Nephron (organoid): Measurements from ENCODE around the gene DOCK1.

Source experiments
- H3K27ac Mint-ChIP-seq, 3 experiments: 2 replicates each; pipeline ENCODE4 v1.8.0; 2020; ENCODE audit warnings: mixed read lengths in 3 of 3, mild to moderate bottlenecking in 2 of 3, moderate library complexity in 1 of 3
- H3K27me3 Mint-ChIP-seq: 2 replicates; pipeline ENCODE4 v1.8.0; 2021; ENCODE audit warnings: low read depth, mild to moderate bottlenecking, moderate library complexity, mixed read lengths
- H3K36me3 Mint-ChIP-seq: 2 replicates; pipeline ENCODE4 v1.8.0; 2020; ENCODE audit warnings: low read depth, mixed read lengths
- H3K4me1 Mint-ChIP-seq: 2 replicates; pipeline ENCODE4 v1.8.0; 2020; ENCODE audit warnings: mixed read lengths
- H3K4me3 Mint-ChIP-seq, 3 experiments: 2 replicates each; pipeline ENCODE4 v1.8.0; 2020; ENCODE audit warnings: mild to moderate bottlenecking in 3 of 3, mixed read lengths in 3 of 3, moderate library complexity in 2 of 3
- H3K9me3 Mint-ChIP-seq: 2 replicates; pipeline ENCODE4 v1.8.0; 2020; ENCODE audit warnings: mixed read lengths
- TF ChIP-seq, protein P1 (sequence below), 3 experiments: fragments of 200-600 bp; sonication (generic); IDR thresholded peaks; one replicate each; pipeline ENCODE4 v1.5.0; 2021; ENCODE audit warnings: antibody characterized with exemption in 3 of 3; ENCODE audit not compliant: unreplicated experiment in 3 of 3

DOCK1 gene

GRCh38 chr10:127345231-127345965, 440.2 kb downstream of the DOCK1 start:
- Mint-ChIP-seq H3K27ac (peak overlapping the region in 1 of 3 experiments; percentile 38), H3K36me3 (peaks cover 11% of the 10 kb centered on the region), H3K27me3 (no peaks in the 10 kb centered on the region), H3K9me3 (no peaks in the 10 kb centered on the region), H3K4me1 (no peaks in the 10 kb centered on the region), H3K4me3 (no peak overlapping the region)
- TF ChIP-seq, protein P1, sequence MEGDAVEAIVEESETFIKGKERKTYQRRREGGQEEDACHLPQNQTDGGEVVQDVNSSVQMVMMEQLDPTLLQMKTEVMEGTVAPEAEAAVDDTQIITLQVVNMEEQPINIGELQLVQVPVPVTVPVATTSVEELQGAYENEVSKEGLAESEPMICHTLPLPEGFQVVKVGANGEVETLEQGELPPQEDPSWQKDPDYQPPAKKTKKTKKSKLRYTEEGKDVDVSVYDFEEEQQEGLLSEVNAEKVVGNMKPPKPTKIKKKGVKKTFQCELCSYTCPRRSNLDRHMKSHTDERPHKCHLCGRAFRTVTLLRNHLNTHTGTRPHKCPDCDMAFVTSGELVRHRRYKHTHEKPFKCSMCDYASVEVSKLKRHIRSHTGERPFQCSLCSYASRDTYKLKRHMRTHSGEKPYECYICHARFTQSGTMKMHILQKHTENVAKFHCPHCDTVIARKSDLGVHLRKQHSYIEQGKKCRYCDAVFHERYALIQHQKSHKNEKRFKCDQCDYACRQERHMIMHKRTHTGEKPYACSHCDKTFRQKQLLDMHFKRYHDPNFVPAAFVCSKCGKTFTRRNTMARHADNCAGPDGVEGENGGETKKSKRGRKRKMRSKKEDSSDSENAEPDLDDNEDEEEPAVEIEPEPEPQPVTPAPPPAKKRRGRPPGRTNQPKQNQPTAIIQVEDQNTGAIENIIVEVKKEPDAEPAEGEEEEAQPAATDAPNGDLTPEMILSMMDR (IDR thresholded peaks at IDR 0.05; ENCODE audit: unreplicated experiment in 3 of 3), result no peak

GRCh38 chr10:127346604-127347003, 441.4 kb downstream of the DOCK1 start:
- no peak overlapping the region for H3K27ac Mint-ChIP-seq
- no peaks in the 10 kb centered on the region for H3K9me3 Mint-ChIP-seq
- H3K4me1 Mint-ChIP-seq, result peaks cover 4% of the 10 kb centered on the region
- H3K4me3 Mint-ChIP-seq, result no peak overlapping the region
- H3K36me3 Mint-ChIP-seq, result peaks cover 11% of the 10 kb centered on the region
- TF ChIP-seq, protein P1 (IDR thresholded peaks at IDR 0.05; ENCODE audit: unreplicated experiment in 3 of 3), result no peak
- no peaks in the 10 kb centered on the region for H3K27me3 Mint-ChIP-seq

DNA sequence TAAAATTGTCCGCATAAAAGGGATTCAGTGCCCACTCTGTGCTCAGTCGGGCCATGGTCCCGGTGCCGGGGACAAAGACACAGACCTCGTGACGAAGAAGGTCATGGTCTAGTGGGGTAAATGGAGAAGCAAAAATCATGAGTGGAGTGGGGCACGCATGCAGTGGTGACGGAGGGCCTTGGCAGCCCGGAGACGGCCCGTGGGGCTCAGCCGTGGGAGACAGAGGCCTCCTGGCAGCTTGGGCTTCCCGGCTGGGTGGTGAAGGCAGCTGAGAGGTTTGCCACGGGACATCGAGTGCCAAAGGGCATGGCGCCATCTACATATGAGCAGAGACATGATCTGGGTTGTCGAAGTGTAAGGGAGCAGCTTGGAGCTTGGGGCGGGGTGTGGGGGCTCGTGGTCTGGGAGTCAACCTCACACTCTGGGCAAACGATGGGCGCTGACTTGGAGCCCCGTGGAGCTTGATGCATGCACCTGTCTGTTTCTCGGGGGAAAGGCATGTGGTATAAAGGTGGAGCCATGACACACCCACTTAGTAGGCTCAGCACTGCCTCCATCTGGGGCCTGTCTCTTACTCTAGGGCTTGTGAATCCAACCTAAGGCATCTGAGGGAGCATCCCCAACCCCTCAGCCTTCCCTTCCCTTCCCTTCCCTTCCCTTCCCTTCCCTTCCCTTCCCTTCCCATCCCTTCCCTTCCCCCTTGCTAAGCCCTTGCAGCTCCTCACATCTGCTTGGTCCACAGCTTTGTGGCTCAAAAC, 442.2 kb downstream of the DOCK1 start:
- Mint-ChIP-seq H3K27ac (no peak overlapping the region), H3K36me3 (peaks cover 11% of the 10 kb centered on the region), H3K4me1 (peaks cover 8% of the 10 kb centered on the region), H3K27me3 (no peaks in the 10 kb centered on the region), H3K4me3 (no peak overlapping the region), H3K9me3 (no peaks in the 10 kb centered on the region)
- TF ChIP-seq, protein P1 (IDR thresholded peaks at IDR 0.05; ENCODE audit: unreplicated experiment in 3 of 3), result no peak

GRCh38 chr10:127349737-127350136, 444.5 kb downstream of the DOCK1 start:
- Mint-ChIP-seq H3K4me3 (no peak overlapping the region), H3K36me3 (peaks cover 4% of the 10 kb centered on the region), H3K27me3 (no peaks in the 10 kb centered on the region), H3K4me1 (peaks cover 8% of the 10 kb centered on the region), H3K27ac (no peak overlapping the region), H3K9me3 (no peaks in the 10 kb centered on the region)
- TF ChIP-seq, protein P1 (IDR thresholded peaks at IDR 0.05; ENCODE audit: unreplicated experiment in 3 of 3), result no peak

- Mint-ChIP-seq H3K4me1 (peaks cover 8% of the 10 kb centered on the region), H3K36me3 (peaks cover 12% of the 10 kb centered on the region), H3K9me3 (no peaks in the 10 kb centered on the region), H3K4me3 (no peak overlapping the region), H3K27ac (peak overlapping the region in 1 of 3 experiments; percentile 45), H3K27me3 (no peaks in the 10 kb centered on the region)
- TF ChIP-seq, protein P1 (IDR thresholded peaks at IDR 0.05; ENCODE audit: unreplicated experiment in 3 of 3), result no peak
Measured at GRCh38 chr10:127351542-127351941, 446.3 kb downstream of the DOCK1 start.
